GM15510 (cell line): ENCODE data around the gene KDM8.

Source experiments
- POLR2A ChIP-seq: IDR thresholded peaks from 3 replicates; pipeline ENCODE4 v1.6.1; 2011; ENCODE audit warnings: borderline replicate concordance; ENCODE audit not compliant: insufficient read length; ENCODE audit errors: extremely low read depth

KDM8 gene

GRCh38 chr16:27240948-27241531 lies 37.7 kb downstream of the KDM8 start:
- TF ChIP-seq POLR2A = no peak

- no peak for TF ChIP-seq POLR2A
Observed at GRCh38 chr16:27241658-27242057, 38.3 kb downstream of the KDM8 start.

- TF ChIP-seq POLR2A = no peak
Observed at GRCh38 chr16:27242398-27242797, 39.1 kb downstream of the KDM8 start.

- no peak for TF ChIP-seq POLR2A
Observed at GRCh38 chr16:27242868-27243590, 39.7 kb downstream of the KDM8 start.

GRCh38 chr16:27243725-27244362 lies 40.5 kb downstream of the KDM8 start:
- TF ChIP-seq POLR2A = no peak

GRCh38 chr16:27244363-27244755 lies 41.0 kb downstream of the KDM8 start:
- no peak for TF ChIP-seq POLR2A

GRCh38 chr16:27245276-27246172 lies 42.2 kb downstream of the KDM8 start:
- TF ChIP-seq POLR2A = no peak

GRCh38 chr16:27246439-27246838 lies 43.1 kb downstream of the KDM8 start:
- TF ChIP-seq POLR2A = no peak

GRCh38 chr16:27248036-27248435 lies 44.7 kb downstream of the KDM8 start:
- no peak for TF ChIP-seq POLR2A

- TF ChIP-seq POLR2A = no peak
Observed at GRCh38 chr16:27251541-27252205, 48.3 kb downstream of the KDM8 start.

GRCh38 chr16:27252206-27252585 lies 48.9 kb downstream of the KDM8 start:
- no peak for TF ChIP-seq POLR2A

GRCh38 chr16:27253526-27253930 lies 50.2 kb downstream of the KDM8 start:
- TF ChIP-seq POLR2A = no peak

- no peak for TF ChIP-seq POLR2A
Observed at GRCh38 chr16:27254262-27254811, 51.0 kb downstream of the KDM8 start.

- TF ChIP-seq POLR2A = no peak
Observed at GRCh38 chr16:27256861-27257260, 53.5 kb downstream of the KDM8 start.

- TF ChIP-seq POLR2A = no peak
Observed at GRCh38 chr16:27257271-27257670, 53.9 kb downstream of the KDM8 start.

- TF ChIP-seq POLR2A = no peak
Observed at GRCh38 chr16:27258241-27258734, 55.0 kb downstream of the KDM8 start.
